Hematopoietic multipotent progenitor cell treated with erythropoietin and hydrocortisone succinate and interleukin-3 and kit ligand, for 15 days (in vitro differentiated cells): ENCODE data around the gene ZNF24.

Experiments
- DNase-seq: peaks from one replicate; pipeline ENCODE4 v3.0.0-alpha.2; 2015; ENCODE audit warnings: low spot score

The ZNF24 gene

DNA sequence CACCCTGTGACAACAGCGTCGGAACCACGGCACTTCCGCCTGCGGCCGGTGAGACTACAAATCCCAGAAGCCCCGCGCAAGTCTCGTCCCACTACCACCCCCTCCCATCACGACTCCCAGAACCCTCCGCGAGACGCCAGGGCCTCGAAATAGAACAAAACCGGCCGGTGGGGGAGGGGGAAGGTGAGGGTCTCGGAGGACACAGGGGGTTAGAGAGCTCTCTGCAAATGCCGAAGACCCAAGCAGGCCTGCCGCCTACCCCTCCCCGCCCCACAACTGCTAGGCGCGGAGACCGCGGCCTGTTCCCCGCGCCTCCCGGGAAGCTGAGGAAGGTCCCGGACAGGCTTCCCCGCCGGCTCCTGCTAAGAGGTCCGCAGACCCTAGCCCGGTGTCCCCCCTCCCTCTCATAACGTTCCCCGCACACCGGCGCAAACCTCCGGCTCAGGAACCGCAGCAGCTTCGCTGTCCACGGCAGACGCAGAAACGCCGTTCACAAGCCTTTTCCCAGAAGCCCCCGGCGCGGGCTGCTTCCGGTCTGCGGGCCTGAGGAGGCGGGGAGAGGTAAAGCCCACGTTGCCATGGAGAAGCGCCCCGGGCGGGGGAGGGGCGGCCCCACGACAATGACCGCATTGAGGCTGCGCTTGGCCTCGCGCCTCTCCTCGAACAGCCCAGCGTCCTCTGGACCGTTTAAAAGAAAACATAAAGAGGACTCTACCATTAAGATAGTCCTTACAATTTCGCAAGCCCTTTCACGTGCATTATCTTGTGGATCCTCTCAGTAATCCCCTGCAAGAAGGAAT is at the start of gene ZNF24:
Gene ZNF24 (minus strand): TSS at position 485 of the 800 bp plus-strand sequence. CDS start 3,770 bp downstream, outside the sequence.
- DNase-seq = peak; percentile 92

DNA sequence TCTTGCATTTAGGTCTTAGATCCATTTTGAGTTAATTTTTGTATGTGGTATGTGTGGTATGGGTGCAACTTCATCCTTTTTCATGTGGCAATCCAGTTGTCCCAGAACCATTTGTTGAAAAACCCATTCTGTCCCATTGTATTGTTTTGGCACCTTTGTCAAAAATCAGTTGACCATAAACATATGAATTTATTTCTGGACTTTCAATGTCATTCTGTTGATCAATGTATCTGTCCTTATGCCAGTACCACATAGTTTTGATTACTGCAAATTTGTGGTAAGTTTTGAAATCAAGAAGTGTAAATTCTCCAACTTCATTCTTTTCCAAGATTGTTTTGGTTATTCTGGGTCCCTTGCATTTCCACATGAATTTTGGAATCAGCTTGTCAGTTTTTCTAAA is 49.5 kb upstream of the ZNF24 start:
- no peak for DNase-seq

- no peak for DNase-seq
Measured at GRCh38 chr18:35392375-35392774, 48.2 kb upstream of the ZNF24 start.

- no peak for DNase-seq
Measured at GRCh38 chr18:35390951-35391700, 46.9 kb upstream of the ZNF24 start.

DNA sequence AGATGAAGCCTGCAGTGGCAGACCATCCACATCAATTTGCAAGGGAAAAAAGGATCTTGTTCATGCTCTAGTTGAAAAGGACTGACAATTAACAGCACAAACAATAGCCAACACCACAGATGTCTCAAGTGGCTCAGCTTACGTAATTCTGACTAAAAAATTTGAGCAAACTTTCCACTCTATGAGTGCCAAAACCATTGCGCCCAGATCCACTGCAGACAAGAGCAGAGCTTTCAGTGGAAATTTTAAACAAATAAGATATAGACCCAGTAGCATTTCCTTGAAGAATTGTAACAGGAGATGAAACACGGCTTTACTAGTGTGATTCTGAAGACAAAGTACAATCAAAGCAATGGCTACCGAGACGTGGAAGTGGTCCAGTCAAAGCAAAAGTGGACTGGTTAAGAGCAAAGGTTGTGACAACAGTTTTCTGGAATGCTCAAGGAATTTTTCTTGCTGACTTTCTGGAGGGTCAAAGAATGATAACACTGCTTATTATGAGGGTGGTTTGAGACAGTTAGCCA is 44.9 kb upstream of the ZNF24 start:
- DNase-seq = no peak

- peak; percentile 9 for DNase-seq
Measured at GRCh38 chr18:35387152-35387571, 42.9 kb upstream of the ZNF24 start.

GRCh38 chr18:35386600-35387100 is 42.4 kb upstream of the ZNF24 start:
- peak; percentile 79 for DNase-seq

- DNase-seq = no peak
Measured at GRCh38 chr18:35383136-35383535, 38.9 kb upstream of the ZNF24 start.

DNA sequence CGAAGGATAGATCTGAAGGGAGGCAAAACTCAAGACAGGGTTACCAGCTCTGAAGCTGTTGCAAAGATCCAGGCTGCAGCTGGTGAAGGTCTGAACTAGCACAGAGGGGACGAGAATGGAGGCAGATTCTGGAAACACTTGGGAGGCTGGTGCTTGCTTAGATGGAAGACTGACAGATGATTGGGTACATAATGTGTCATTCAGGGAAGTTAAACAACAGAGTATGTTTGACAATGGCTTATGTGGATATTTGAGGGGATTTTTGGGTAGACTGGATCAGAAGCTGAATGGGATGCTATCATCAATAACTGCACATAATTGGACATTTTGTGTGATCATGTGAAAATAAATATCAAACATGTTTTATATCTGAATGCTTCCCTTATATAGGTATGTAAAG is 35.2 kb upstream of the ZNF24 start:
- DNase-seq = no peak

DNA sequence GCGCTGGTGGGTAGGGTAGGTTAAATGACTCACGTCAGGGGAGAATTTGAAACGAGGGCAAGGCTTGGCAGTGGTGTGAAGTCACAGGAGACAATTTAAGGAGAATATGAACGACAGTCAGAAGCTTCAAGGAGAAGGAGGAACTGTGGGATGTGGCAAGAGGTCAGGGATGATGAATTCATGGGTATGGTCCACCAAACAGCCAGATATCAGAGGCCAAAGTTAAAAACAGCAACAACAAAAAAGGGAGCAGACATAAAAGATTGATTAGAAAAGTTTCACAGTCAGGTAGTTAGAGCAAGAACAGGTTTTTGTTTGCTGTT is 34.3 kb upstream of the ZNF24 start:
- no peak for DNase-seq

- no peak for DNase-seq
Measured at GRCh38 chr18:35377875-35378573, 33.8 kb upstream of the ZNF24 start.

DNA sequence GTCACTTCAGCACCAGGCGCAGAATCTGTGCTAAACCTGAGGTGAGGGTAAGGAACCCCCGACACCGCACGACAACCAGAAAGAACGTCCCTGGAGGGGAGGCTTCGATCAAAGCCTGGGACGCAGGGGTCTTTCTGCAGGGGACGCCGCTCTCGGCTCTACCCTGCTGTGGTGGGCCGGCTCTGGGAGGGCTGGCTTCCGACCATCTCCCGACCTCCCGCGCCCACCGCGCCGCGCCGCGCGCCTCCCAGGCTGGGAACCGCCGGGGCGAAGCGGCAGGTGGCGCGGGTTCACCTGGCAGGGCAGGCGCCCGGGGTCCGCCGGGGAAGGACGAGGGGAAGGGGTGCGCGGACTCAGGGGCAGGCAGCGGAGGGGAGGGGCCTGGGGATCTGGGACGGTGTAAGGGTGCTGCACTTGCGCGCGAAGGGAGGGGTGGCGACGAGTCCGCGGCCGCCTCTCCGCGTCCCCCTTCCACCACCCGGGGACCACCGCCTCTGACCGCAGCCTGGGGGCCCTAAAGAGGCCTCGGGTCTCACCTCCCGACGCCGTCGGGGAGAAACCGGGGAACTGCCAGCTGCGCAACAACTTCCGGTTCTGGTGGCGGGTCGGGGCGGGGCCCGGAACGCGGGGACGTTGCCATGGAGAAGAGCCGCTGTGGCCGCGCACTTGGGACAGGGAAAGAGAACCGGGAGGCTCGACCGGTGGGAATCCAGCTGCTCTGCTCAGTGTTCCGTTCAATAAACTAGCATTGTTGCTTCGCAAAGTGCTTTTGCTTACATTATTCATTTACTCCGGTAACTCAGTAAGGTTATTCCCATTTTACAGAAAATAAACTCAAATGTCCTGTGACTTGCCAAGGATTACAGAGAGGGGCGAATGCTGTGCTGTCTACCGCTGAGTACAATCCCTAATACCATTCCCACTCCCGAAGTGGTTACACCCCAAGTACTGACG is 32.8 kb upstream of the ZNF24 start, which contains the start of gene ZNF396:
Gene ZNF396 (minus strand): TSS at position 596 of the 954 bp plus-strand sequence. CDS start 3,045 bp downstream, outside the sequence.
- DNase-seq = peak; percentile 62

GRCh38 chr18:35376393-35376741 is 32.1 kb upstream of the ZNF24 start:
- no peak for DNase-seq

DNA sequence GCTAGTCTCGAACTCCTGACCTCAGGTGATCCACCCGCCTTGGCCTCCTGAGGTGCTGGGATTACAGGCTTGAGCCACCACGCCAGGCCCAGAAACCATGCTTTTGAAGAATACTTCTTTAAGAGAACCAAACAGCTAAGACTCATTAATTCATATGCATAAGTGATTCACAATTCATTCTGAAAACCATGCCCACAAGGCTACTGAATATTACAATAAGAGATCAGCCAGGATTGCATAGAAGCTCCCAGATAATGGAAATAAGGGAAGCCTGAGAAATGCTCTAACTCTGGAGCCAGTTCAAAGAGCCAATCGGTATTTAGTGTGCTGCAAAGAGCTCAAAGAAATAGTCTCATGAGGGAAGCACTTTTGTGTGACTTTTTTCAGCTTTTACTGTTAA is 30.5 kb upstream of the ZNF24 start:
- DNase-seq = no peak

DNA sequence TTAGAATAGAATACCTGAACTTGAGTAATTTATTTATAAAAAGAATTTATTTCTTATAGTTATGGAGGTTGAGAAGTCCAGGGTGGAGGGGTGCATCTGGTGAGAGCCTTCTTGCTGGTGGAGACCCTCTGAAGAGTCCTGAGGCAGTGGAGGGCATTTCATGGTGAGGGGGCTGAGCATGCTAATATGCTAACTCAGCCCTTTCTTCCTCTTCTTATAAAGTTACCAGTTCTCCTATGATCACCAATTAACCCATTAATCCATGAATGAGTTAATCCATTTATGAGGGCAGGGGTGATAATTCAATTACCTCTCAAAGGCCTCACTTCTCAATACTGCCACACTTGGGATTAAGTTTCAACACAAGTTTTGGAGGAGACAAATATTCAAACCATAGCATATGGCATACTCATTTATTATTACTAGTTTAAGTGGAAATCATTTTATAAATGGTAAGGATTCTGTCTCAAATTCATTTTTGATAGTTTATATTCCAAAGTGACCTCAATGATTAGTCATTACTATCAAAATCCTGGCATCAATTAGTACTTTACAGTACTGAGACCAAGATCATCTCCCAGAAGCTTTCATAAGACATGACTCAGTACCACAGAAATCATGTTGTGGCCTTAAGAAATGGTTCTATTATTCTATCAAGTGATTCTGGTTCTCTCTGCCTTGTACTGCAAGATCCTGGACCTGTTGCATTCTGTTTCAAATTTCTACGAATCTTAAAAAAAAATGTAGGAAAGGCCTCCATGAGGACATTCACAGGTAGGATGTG is 27.4 kb upstream of the ZNF24 start:
- no peak for DNase-seq

DNA sequence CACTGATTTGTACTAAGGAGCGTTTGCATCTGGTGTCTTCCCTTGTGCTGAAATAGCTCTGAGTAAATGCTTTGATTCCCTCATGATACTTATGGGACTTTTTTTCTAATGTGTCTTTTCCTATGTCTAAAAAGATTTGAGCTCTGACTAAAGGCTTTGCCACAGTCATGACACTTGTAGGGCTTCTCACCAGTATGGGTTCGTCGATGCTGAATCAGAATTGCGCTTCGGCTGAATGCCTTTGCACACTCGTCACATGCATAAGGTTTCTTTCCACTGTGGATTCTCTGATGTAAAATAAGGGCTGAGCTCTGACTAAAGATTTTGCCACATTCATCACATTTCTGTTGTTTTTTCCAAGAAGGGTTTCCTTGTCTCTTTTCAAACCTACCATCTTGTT is 24.9 kb upstream of the ZNF24 start:
- DNase-seq = no peak

DNA sequence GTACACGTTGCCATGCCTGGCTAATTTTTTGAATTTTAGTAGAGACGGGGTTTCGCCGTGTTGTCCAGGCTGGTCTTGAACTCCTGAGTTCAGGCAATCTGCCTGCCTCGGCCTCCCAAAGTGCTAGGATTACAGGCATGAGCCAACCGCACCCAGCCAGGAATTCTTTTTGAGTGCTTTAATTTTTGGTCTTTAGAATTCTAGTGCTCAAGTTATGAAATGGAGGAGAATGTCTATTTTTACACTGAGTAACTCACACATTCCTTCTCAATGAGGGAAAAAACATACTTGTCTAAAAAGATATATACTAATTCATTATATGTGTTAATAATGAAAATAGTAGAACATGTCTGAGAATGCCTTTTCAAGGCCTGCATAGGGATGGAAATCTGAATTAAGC is 24.4 kb upstream of the ZNF24 start:
- DNase-seq = no peak

DNA sequence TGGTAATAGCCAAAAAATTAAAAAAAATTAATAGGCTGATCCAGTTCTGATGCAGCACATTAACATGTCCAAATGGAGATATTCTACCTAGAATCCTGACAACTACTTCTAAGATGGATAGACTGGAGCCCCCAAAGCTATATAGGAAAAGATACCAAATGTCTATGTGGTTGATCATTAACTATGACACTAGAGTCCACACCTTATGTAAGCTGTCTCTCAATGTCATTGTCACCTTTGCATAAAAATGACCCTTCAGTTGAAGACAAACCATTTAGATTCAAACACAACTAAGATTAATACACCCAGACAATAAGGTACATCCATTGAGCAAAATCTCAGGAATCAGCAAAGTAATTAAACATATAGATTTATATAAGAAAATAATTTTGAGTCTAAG is 18.3 kb upstream of the ZNF24 start:
- DNase-seq = no peak

GRCh38 chr18:35361570-35362321 is 17.5 kb upstream of the ZNF24 start:
- DNase-seq = no peak

GRCh38 chr18:35355140-35355618 is 11.0 kb upstream of the ZNF24 start:
- DNase-seq = peak; percentile 55
